Measurements from ENCODE around the gene MCRIP1. TPM values are rescaled to one million over a fixed set of nuclear protein-coding genes. Genes with fewer than 3 reads are reported as not detected.

Gene MCRIP1
- total RNA-seq, 1 donor: 32.3 TPM

DNA sequence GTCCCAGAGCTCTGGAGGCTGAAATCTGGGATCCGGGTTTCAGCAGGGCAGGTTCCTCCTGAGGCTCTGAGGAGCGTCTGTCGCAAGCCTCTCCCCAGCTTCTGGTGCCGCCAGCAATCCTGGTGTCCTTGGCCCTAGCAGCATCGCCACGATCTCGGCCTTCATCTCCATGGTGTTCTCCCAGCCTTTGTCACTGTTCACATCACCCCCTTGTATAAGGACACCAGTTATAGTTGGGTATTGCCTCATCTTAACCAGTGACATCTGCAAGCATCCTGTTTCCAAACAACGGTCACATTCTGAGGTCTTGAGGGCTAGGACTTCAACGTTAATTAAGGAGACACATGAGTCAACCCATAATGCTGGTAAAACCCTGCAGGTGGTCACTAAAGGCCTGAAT lies 4.5 kb upstream of the MCRIP1 start:
- H3K9me3 ChIP-seq (ENCODE audit: low read depth, low read length): no peaks in the 10 kb centered on the region
- H3K4me3 ChIP-seq (ENCODE audit: low read length): no peak overlapping the region
- no peaks in the 10 kb centered on the region for H3K27me3 ChIP-seq (ENCODE audit: insufficient read depth, low read length)
- peaks cover 36% of the 10 kb centered on the region for H3K4me1 ChIP-seq (ENCODE audit: insufficient read depth, low read length)

DNA sequence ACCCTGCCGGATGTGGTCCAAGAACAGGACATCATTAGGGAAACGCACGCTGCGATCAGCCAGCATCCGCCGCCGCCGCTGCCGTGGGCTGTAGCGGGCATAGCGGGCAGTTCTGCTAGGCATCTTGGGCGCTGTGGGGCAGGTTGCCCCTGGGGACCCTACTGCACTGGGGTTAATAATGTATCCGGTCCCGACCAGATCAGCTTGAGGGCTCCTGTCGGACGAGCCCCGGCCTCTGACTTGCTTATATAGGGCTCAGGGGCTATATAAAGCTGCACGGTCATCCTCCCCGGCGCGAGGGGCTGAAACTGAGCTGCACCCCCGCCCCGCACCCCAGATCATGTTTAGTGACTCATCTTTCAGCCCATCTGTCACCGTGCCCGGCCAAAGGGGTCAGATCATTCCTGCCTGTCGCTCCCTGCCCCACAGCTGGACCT lies 1.8 kb upstream of the MCRIP1 start, which contains the start of gene PPP1R27:
PPP1R27 (minus strand) TSS at position 220 of the 437 bp plus-strand sequence; CDS start at position 123, 97 bp downstream.
- H3K27me3 ChIP-seq (ENCODE audit: insufficient read depth, low read length): no peaks in the 10 kb centered on the region
- no peak within 1 kb of the TSS for H3K4me3 ChIP-seq (ENCODE audit: low read length)
- no peaks in the 10 kb centered on the region for H3K9me3 ChIP-seq (ENCODE audit: low read depth, low read length)
- H3K4me1 ChIP-seq (ENCODE audit: insufficient read depth, low read length): peaks cover 46% of the 10 kb centered on the region

DNA sequence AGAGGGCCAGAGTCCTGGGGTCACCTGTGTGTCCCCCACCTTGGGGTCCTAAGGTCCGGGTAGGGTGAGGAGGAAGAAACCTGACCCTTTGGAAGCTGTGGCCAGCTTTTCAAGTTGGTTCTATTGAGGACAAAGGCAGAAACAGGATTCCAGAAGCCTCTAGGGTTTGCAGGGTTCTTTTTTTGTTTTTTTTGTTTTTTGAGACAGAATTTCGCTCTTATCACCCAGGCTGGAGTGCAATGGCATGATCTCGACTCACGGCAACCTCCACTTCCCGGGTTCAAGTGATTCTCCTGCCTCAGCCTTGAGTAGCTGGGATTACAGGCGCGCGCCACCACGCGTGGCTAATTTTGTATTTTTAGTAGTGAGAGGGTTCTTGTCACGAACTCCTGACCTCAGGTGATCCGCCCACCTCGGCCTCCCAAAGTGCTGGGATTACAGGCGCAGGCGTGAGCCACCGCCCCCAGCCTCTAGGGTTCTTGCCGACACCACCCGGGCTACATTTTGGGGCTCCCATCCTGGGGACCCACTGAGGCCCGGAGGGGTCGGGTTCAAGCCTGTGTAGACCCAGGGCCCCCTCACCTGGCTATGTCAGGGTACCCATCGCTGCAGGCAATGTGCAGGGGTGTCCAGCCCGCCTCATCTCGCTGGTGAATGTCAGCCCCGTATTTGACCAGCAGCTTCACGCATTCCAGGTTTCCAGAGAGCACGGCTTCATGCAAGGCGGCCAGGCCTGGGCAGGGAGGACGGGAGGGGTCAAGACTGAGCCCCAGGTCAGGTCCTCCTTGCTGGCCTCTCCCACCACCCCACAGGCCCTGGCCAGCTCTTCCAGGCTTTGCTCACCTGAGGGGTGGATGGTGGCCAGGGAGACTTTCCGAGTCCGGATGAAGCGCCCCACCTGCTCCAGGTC lies 1.1 kb upstream of the MCRIP1 start:
- Histone ChIP-seq H3K4me1 (ENCODE audit: insufficient read depth, low read length) (peaks cover 45% of the 10 kb centered on the region), H3K27me3 (ENCODE audit: insufficient read depth, low read length) (no peaks in the 10 kb centered on the region), H3K4me3 (ENCODE audit: low read length) (peak overlapping the region; percentile 50), H3K9me3 (ENCODE audit: low read depth, low read length) (no peaks in the 10 kb centered on the region)

DNA sequence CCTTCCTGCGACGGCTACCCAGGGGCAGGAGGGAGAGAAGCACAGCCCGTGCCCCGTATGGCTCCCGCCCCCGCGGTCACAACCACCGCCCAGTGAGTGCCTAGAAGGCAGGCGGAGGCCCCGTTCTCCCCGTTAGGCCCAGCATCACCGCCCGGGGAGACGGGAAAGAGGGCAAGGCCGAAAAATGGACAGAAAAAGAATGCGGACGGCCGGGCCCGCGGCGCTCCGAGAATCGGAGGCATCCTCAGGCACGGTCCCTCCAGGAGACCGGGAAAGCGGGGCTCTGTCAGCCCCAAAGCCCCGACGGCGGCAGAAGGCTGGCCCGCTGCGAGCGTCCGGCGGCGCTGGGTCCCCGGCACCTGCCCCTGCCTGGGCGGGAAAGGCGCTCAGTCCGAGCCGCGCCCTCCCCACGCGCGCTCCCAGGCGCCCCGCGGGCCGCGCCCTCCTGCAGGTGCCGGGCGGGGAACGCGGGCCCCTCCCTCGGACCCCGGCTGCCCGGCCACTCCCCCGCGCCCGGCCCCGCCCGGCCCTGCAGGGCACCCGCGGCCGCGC lies 407 bp downstream of the MCRIP1 start:
- H3K27me3 ChIP-seq (ENCODE audit: insufficient read depth, low read length): no peaks in the 10 kb centered on the region
- peaks cover 33% of the 10 kb centered on the region for H3K4me1 ChIP-seq (ENCODE audit: insufficient read depth, low read length)
- peak overlapping the region; percentile 64 for H3K4me3 ChIP-seq (ENCODE audit: low read length)
- H3K9me3 ChIP-seq (ENCODE audit: low read depth, low read length): no peaks in the 10 kb centered on the region

DNA sequence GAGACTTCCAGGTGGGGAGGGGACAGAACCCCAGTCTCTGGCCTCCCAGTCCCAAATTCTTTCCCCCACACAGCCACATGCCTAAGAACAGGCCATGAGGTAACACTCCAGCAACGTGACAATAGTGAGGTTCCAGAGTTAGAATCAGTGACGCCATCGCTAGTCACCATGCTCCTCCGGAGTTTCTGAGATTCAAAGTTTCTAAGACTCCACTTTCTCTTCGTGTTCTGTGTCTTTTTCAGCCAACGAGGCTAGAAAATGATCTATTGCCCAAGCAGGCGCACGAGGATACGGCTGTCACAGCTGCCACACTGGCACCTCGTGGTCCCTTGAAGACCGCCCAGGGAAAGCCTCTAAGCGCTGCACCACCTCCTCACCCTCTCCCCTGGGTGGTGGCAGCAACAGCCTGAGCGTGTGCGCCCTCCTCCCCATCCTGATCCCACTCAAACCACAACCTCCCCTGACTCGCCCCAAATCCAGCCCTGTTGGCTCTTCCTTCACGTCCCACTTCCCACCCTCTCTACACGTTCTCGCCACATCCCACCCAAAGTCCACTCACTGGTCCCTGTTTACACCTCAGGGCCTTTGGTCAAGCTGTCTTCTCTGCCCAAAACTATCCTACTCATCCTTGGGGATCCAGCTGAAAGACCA lies 1.0 kb downstream of the MCRIP1 start:
- Histone ChIP-seq H3K4me1 (ENCODE audit: insufficient read depth, low read length) (peaks cover 33% of the 10 kb centered on the region), H3K9me3 (ENCODE audit: low read depth, low read length) (no peaks in the 10 kb centered on the region), H3K4me3 (ENCODE audit: low read length) (peak overlapping the region; percentile 64), H3K27me3 (ENCODE audit: insufficient read depth, low read length) (no peaks in the 10 kb centered on the region)

DNA sequence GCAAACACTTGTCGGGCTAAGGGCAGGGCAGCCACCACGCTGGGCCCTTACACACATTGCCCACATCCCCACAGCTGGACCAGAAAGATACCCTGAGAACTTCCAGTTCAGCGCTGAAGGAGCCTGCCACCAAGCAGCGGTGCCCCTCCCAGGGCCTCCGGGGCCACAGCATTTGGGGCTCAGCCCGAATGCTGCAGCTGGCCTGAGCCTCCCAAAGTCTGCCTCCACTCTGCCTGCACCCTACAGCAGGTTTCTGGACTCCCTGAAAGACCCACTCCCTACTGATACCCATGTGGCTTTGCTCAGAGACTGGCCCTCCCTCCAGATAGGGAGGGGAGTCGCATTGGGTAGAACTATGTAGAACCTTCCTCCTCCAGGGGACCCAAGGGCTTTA lies 1.5 kb downstream of the MCRIP1 start:
- H3K9me3 ChIP-seq (ENCODE audit: low read depth, low read length): no peaks in the 10 kb centered on the region
- no peak overlapping the region for H3K4me3 ChIP-seq (ENCODE audit: low read length)
- H3K4me1 ChIP-seq (ENCODE audit: insufficient read depth, low read length): peaks cover 31% of the 10 kb centered on the region
- no peaks in the 10 kb centered on the region for H3K27me3 ChIP-seq (ENCODE audit: insufficient read depth, low read length)

DNA sequence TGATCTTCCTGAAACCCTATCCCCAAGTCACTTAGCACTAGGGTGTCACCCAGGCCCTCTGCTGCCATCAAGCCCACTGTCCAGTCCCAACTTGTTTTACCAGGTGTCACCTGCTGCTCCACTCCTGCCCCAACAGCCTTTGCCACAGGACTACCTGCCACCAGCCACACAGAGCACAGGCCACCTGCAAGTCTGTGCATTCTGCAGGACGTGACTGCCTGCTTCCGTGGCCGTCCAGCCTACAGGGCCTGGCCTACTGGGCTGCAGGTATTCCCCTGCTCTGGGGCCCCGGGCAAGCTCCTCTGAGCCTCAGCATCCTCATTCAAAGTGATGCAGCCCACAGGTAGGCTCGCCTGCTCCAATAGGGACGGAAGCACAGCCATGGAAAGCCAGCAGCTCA lies 3.2 kb downstream of the MCRIP1 start:
- Histone ChIP-seq H3K4me3 (ENCODE audit: low read length) (no peak overlapping the region), H3K9me3 (ENCODE audit: low read depth, low read length) (no peaks in the 10 kb centered on the region), H3K4me1 (ENCODE audit: insufficient read depth, low read length) (peaks cover 28% of the 10 kb centered on the region), H3K27me3 (ENCODE audit: insufficient read depth, low read length) (no peaks in the 10 kb centered on the region)

DNA sequence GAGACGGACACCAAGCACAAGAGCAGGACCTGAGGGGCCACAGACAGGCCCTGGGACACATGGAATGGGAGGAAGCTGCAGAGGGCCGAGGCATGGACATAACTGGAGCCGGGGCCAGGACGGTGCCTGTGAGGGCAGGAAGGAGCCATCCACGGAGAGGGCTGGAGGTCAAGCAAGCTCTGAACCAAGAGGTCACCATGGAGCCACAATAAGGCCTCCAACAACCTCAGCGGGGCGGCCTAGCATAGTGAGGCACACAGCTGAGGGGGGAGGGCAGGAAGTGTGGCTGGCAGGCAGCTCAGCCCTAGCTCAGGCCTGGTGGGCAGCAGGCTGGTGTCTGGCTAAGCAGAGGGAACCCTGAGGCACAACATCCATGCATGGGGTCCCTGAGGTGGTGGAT lies 4.4 kb downstream of the MCRIP1 start:
- Histone ChIP-seq H3K27me3 (ENCODE audit: insufficient read depth, low read length) (no peaks in the 10 kb centered on the region), H3K9me3 (ENCODE audit: low read depth, low read length) (no peaks in the 10 kb centered on the region), H3K4me1 (ENCODE audit: insufficient read depth, low read length) (peaks cover 22% of the 10 kb centered on the region), H3K4me3 (ENCODE audit: low read length) (no peak overlapping the region)

DNA sequence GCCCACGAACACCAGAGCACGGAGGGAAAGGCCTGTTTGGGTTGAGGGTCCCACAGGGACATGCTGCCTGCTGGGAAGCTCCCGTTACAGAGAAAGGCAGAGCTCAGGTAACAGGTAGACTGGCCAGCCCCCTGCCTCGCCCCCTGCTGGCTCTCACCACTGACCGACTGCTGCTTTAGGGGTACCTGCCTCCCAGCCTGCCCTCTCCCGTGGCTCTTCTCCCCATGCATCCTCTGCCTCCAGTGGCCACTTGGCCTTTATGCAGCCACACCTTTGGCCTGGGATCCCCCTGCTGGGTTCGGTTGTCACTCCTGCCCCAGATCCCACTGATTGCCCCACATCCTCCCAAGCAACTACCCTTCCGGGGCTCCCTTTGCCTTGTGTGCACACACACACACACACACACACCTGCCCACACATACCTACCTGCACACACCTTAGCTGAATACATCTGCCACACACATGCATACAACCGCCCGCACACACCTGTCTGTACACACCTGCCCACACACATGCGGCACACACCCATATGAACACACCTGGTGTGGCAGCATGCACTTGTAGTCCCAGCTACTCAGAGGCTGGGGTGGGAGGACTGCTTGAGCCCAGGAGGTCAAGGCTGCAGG lies 7.1 kb downstream of the MCRIP1 start:
- H3K4me1 ChIP-seq (ENCODE audit: insufficient read depth, low read length): peaks cover under 1% of the 10 kb centered on the region
- no peaks in the 10 kb centered on the region for H3K27me3 ChIP-seq (ENCODE audit: insufficient read depth, low read length)
- no peaks in the 10 kb centered on the region for H3K9me3 ChIP-seq (ENCODE audit: low read depth, low read length)
- no peak overlapping the region for H3K4me3 ChIP-seq (ENCODE audit: low read length)

DNA sequence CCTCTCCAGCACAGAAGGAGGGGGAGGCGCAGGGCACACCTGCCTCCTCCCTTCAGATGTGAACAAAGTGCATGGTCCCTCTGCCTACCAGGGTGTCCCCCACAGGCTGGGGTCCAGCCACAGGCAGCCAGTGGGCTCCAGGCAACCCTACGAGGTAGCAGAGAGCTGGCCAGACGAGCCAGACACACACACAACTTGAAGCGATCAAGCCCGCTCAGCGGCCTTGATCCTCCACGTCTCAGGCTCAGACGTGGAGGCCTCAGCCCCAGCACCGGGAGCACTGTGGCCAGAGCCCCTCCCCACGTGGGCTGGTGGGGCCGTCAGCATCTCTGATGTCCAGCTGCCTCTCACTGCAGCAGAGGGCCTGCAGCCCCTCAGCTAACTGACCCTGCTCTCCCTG lies 8.5 kb downstream of the MCRIP1 start:
- Histone ChIP-seq H3K4me1 (ENCODE audit: insufficient read depth, low read length) (no peaks in the 10 kb centered on the region), H3K9me3 (ENCODE audit: low read depth, low read length) (no peaks in the 10 kb centered on the region), H3K4me3 (ENCODE audit: low read length) (no peak overlapping the region), H3K27me3 (ENCODE audit: insufficient read depth, low read length) (no peaks in the 10 kb centered on the region)

DNA sequence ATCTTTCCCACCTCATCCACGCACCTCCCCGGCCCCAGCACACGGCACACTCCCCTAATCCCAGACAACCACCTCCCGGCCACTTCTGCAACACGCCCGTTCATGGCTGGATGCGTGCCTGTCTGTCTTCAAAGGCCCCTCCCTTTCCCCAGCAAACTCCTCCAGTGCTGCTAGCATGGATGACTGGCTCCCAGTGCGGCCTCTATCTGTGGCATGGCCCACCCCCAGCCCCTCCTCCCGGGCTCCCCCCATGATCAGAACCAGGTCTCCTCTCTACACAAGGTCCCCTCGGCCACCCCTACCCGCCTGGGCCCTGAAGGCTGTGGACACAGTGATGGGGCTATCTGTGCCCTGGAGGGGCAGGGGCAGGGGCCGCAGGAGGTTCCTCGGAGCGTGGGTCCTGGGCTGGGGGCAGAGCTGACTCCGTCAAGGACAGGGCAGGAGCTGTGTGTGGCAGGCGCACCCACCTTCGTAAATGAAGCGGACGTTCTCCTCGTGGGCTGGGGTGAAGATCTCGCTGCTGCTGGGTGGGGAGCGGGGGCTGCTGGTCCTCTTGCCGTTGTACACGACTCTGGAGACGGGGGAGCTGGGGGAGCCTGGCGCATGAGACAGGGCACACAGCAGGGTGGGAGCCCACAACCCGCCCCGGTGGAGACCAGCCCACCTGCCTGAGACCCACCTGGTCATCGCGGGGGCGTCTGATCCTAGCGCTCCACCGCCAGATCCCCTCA lies 9.1 kb downstream of the MCRIP1 start:
- Histone ChIP-seq H3K9me3 (ENCODE audit: low read depth, low read length) (no peaks in the 10 kb centered on the region), H3K4me3 (ENCODE audit: low read length) (no peak overlapping the region), H3K27me3 (ENCODE audit: insufficient read depth, low read length) (no peaks in the 10 kb centered on the region), H3K4me1 (ENCODE audit: insufficient read depth, low read length) (no peaks in the 10 kb centered on the region)

DNA sequence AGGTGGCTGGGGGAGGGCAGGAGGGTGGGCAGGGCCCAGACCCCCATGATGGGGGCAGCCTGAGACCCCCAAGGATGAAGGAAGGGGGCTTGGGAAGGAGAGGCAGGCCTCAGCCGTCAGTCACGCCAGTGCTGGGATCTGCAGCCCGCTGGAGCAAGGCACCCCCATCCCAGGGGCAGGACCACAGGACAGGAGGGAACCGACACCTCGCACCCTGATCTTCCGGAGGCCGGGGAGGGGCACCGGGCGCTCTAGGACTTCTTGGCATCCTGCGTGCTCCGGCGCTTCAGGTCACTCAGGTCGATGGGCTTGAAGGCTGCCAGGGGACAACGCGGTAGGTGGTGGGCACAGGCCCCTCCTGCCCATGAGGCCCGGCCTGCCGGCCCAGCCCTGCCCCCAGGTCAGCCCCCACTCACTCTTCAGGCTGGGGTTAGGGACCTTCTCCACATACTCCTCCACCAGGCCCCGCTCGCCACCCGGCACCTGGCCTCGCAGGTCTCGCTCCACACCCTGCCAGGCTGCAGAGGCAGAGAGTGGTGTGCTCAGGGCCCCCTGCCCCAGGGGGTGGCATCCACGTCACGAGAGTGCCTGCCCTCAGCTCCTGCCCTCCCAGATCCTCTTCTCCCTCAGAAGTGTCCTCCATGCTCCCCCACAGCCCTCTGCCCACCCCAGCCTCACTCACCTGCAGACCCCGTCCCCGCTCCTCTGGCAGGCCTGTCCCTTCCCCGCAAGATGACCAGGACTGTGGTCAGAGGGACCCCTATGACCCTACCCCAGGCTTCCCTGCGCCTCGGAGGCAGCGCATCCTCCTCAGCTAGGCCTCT lies 9.9 kb downstream of the MCRIP1 start:
- Histone ChIP-seq H3K4me1 (ENCODE audit: insufficient read depth, low read length) (no peaks in the 10 kb centered on the region), H3K4me3 (ENCODE audit: low read length) (no peak overlapping the region)

DNA sequence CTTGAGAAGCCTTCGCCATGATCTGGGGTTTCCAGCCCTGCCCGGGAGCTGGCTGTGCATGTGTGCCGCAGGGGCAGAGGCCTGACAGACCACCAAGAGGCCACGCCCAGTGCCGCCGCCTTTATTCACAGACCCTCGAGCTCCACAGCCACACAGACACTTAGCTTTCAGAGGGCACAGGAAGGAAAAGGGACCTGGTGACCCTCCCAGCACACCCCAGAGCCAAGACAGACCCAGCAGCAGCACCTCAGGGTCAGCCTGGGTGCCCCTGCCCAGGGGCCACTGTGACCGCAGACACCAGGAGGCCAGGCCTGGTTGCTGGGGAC lies 10.8 kb downstream of the MCRIP1 start:
- Histone ChIP-seq H3K4me3 (ENCODE audit: low read length) (no peak overlapping the region), H3K27me3 (ENCODE audit: insufficient read depth, low read length) (no peaks in the 10 kb centered on the region), H3K4me1 (ENCODE audit: insufficient read depth, low read length) (no peaks in the 10 kb centered on the region), H3K9me3 (ENCODE audit: low read depth, low read length) (no peaks in the 10 kb centered on the region)

More for the DNA sequence above, 9.9 kb downstream of the MCRIP1 start:
- H3K27me3 ChIP-seq (ENCODE audit: insufficient read depth, low read length): no peaks in the 10 kb centered on the region
- no peaks in the 10 kb centered on the region for H3K9me3 ChIP-seq (ENCODE audit: low read depth, low read length)

All from mononuclear cell (primary cell).